Measurements from ENCODE around the gene CPA2. TPM values are rescaled to one million over a fixed set of nuclear protein-coding genes. Genes with fewer than 3 reads are reported as not detected.

Gene CPA2
- total RNA-seq, 4 donors from 2014 or later, result not detected

DNA sequence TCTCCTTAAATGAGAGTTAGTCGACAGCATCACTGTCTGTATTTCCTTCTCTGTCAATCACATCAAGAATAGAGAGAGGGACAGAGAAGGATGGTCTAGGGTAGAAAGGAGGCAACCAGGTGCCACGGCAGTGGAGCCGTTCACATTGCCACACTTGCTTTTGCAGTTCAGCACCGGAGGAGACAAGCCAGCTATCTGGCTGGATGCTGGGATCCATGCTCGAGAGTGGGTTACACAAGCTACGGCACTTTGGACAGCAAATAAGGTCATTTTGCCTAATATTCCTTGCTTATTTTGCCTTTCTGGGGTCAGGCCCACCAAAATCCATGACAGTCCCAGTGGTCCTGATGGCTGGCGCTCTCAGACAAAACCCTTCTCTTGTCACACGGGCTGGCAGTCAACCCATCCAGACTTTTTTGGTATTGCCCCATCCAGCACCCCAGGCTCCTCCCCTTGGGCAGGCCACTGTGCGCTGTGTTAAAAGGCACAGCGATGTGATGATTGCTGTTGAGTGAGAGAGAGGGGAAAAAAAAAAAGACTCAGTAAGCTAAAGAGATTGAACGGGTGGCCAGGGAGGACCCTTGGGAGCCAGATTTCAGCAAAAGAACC is 8.4 kb downstream of the CPA2 start:
- TF ChIP-seq, protein P1, sequence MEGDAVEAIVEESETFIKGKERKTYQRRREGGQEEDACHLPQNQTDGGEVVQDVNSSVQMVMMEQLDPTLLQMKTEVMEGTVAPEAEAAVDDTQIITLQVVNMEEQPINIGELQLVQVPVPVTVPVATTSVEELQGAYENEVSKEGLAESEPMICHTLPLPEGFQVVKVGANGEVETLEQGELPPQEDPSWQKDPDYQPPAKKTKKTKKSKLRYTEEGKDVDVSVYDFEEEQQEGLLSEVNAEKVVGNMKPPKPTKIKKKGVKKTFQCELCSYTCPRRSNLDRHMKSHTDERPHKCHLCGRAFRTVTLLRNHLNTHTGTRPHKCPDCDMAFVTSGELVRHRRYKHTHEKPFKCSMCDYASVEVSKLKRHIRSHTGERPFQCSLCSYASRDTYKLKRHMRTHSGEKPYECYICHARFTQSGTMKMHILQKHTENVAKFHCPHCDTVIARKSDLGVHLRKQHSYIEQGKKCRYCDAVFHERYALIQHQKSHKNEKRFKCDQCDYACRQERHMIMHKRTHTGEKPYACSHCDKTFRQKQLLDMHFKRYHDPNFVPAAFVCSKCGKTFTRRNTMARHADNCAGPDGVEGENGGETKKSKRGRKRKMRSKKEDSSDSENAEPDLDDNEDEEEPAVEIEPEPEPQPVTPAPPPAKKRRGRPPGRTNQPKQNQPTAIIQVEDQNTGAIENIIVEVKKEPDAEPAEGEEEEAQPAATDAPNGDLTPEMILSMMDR (IDR thresholded peaks at IDR 0.05; ENCODE audit: low read depth), result no peak

- TF ChIP-seq, protein P1 (IDR thresholded peaks at IDR 0.05; ENCODE audit: low read depth), result no peak
Measured at GRCh38 chr7:130275826-130276297, 9.2 kb downstream of the CPA2 start.

GRCh38 chr7:130276796-130277762 is 10.4 kb downstream of the CPA2 start:
- TF ChIP-seq, protein P1 (IDR thresholded peaks at IDR 0.05; ENCODE audit: low read depth), result no peak

- TF ChIP-seq, protein P1 (IDR thresholded peaks at IDR 0.05; ENCODE audit: low read depth), result no peak
Measured at GRCh38 chr7:130277763-130278643, 11.3 kb downstream of the CPA2 start.

GRCh38 chr7:130278860-130279259 is 12.2 kb downstream of the CPA2 start:
- TF ChIP-seq, protein P1 (IDR thresholded peaks at IDR 0.05; ENCODE audit: low read depth), result no peak

- TF ChIP-seq, protein P1 (IDR thresholded peaks at IDR 0.05; ENCODE audit: low read depth), result no peak
Measured at GRCh38 chr7:130279286-130279685, 12.6 kb downstream of the CPA2 start.
